Spleen (tissue), 7 donors: ENCODE measurements around the gene UBE2L5.

Source experiments
- POLR2A ChIP-seq, 3 donors: fragments of 450-650 bp; IDR thresholded peaks; one replicate each; pipeline ENCODE4 v1.5.1; 2017; ENCODE audit warnings: antibody characterized with exemption in 3 of 3, mild to moderate bottlenecking in 1 of 3
- TF ChIP-seq, protein P1 (sequence below), 11 experiments: fragments of 200-600 bp in 7 of 11; fragments of 450-650 bp in 4 of 11; sonication (generic) in 4 of 11; IDR thresholded peaks in 8 of 11; conservative IDR thresholded peaks in 3 of 11; 1 replicate in 7 of 11; 2 replicates in 4 of 11; pipeline versions ENCODE4 v1.4.0 to v1.8.0; 2016 to 2021; ENCODE audit warnings: antibody characterized with exemption in 11 of 11, inconsistent platforms in 4 of 11, mild to moderate bottlenecking in 1 of 11
- donor health status: DM: no; HTN: no; CAD: no; lungs with moderate emphysema.
- donor health status: DM: no; HTN: no; CAD: no.
- donor health status: DM: no; HTN: no; CAD: no.

GRCh38 chr13:30437177-30437576 is 14.9 kb downstream of the UBE2L5 start:
- TF ChIP-seq, protein P1, sequence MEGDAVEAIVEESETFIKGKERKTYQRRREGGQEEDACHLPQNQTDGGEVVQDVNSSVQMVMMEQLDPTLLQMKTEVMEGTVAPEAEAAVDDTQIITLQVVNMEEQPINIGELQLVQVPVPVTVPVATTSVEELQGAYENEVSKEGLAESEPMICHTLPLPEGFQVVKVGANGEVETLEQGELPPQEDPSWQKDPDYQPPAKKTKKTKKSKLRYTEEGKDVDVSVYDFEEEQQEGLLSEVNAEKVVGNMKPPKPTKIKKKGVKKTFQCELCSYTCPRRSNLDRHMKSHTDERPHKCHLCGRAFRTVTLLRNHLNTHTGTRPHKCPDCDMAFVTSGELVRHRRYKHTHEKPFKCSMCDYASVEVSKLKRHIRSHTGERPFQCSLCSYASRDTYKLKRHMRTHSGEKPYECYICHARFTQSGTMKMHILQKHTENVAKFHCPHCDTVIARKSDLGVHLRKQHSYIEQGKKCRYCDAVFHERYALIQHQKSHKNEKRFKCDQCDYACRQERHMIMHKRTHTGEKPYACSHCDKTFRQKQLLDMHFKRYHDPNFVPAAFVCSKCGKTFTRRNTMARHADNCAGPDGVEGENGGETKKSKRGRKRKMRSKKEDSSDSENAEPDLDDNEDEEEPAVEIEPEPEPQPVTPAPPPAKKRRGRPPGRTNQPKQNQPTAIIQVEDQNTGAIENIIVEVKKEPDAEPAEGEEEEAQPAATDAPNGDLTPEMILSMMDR (IDR thresholded peaks at IDR 0.05 in 8 of 11, conservative IDR thresholded peaks at IDR 0.05 in 3 of 11) = no peak
- no peak for TF ChIP-seq POLR2A (IDR thresholded peaks at IDR 0.05)
